SK-N-SH (cell line): Measurements from ENCODE around the gene SYNE3.

Experiments
- CHD2 ChIP-seq: fragments of 150-350 bp; IDR thresholded peaks from 2 replicates; pipeline ENCODE4 v1.6.1; 2018; ENCODE audit warnings: low read length; ENCODE audit not compliant: partially characterized antibody
- CTCF ChIP-seq: fragments of 200-600 bp; sonication (generic); IDR thresholded peaks from 2 replicates; pipeline ENCODE4 v1.6.1; 2017; ENCODE audit warnings: antibody characterized with exemption, mild to moderate bottlenecking, moderate library complexity
- ELF1 ChIP-seq: IDR thresholded peaks from 2 replicates; pipeline ENCODE4 v1.4.0; 2012
- FOXJ3 ChIP-seq: sonication (generic); formaldehyde crosslinking; IDR thresholded peaks from 2 replicates; pipeline ENCODE4 v1.5.1; 2020; ENCODE audit warnings: mild to moderate bottlenecking, missing genetic modification reagents
- POLR2AphosphoS5 ChIP-seq: IDR thresholded peaks from 2 replicates; pipeline ENCODE4 v1.6.1; 2012; ENCODE audit warnings: low read depth, low read length
- RAD21 ChIP-seq: IDR thresholded peaks from 2 replicates; pipeline ENCODE4 v1.6.1; 2012; ENCODE audit warnings: mild to moderate bottlenecking, low read length
- REST ChIP-seq: IDR thresholded peaks from 2 replicates; pipeline ENCODE4 v1.6.1; 2012; ENCODE audit warnings: mild to moderate bottlenecking, low read depth, low read length, moderate library complexity
- TAF1 ChIP-seq: IDR thresholded peaks from 2 replicates; pipeline ENCODE4 v1.6.1; 2012; ENCODE audit warnings: low read depth, mild to moderate bottlenecking, low read length, moderate library complexity, borderline replicate concordance
- TEAD4 ChIP-seq: IDR thresholded peaks from 2 replicates; pipeline ENCODE4 v1.4.0; 2012; ENCODE audit warnings: mild to moderate bottlenecking, borderline replicate concordance; ENCODE audit not compliant: insufficient read depth
- YY1 ChIP-seq: IDR thresholded peaks from 2 replicates; pipeline ENCODE4 v1.4.0; 2012; ENCODE audit warnings: low read depth, mild to moderate bottlenecking
- TF ChIP-seq, protein P1 (sequence below): fragments of 150-350 bp; IDR thresholded peaks from 2 replicates; pipeline ENCODE4 v1.6.1; 2017; ENCODE audit warnings: antibody characterized with exemption, low read length, low read depth, borderline replicate concordance
- TF ChIP-seq, protein P2 (sequence below): IDR thresholded peaks from 2 replicates; pipeline ENCODE4; 2012
- TF ChIP-seq, protein P3 (sequence below): IDR thresholded peaks from 2 replicates; pipeline ENCODE4 v1.4.0; 2012; ENCODE audit warnings: low read depth, borderline replicate concordance

GRCh38 chr14:95495538-95496025, 20.9 kb downstream of the SYNE3 start:
- TF ChIP-seq CTCF (no peak), TEAD4 (no peak), REST (no peak), POLR2AphosphoS5 (no peak), ELF1 (no peak), RAD21 (no peak), FOXJ3 (CRISPR knock-in tag) (no peak), TAF1 (no peak), CHD2 (no peak), YY1 (no peak)
- TF ChIP-seq, protein P1, sequence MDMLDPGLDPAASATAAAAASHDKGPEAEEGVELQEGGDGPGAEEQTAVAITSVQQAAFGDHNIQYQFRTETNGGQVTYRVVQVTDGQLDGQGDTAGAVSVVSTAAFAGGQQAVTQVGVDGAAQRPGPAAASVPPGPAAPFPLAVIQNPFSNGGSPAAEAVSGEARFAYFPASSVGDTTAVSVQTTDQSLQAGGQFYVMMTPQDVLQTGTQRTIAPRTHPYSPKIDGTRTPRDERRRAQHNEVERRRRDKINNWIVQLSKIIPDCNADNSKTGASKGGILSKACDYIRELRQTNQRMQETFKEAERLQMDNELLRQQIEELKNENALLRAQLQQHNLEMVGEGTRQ = no peak
- TF ChIP-seq, protein P2, sequence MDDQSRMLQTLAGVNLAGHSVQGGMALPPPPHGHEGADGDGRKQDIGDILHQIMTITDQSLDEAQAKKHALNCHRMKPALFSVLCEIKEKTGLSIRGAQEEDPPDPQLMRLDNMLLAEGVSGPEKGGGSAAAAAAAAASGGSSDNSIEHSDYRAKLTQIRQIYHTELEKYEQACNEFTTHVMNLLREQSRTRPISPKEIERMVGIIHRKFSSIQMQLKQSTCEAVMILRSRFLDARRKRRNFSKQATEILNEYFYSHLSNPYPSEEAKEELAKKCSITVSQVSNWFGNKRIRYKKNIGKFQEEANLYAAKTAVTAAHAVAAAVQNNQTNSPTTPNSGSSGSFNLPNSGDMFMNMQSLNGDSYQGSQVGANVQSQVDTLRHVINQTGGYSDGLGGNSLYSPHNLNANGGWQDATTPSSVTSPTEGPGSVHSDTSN = no peak
- TF ChIP-seq, protein P3, sequence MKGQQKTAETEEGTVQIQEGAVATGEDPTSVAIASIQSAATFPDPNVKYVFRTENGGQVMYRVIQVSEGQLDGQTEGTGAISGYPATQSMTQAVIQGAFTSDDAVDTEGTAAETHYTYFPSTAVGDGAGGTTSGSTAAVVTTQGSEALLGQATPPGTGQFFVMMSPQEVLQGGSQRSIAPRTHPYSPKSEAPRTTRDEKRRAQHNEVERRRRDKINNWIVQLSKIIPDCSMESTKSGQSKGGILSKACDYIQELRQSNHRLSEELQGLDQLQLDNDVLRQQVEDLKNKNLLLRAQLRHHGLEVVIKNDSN = no peak
